Activated CD4-positive, alpha-beta T cell treated with anti-CD3 and anti-CD28 coated beads, Interleukin-2, amount 10 ng/mL, durations not matched to agents 24 days and 14 days (primary cell): ENCODE data around the gene JPT2. TPM values are rescaled to one million over a fixed set of nuclear protein-coding genes. Genes with fewer than 3 reads are reported as not detected.

ENCODE experiments used
- DNase-seq: peaks from one replicate; pipeline ENCODE4 v3.0.0; 2022
- H3K27ac Mint-ChIP-seq: one replicate; pipeline ENCODE4 v1.8.0; 2022; ENCODE audit warnings: mild to moderate bottlenecking, mixed read lengths
- H3K27me3 Mint-ChIP-seq: one replicate; pipeline ENCODE4 v1.8.0; 2022; ENCODE audit warnings: mixed read lengths
- H3K36me3 Mint-ChIP-seq: one replicate; pipeline ENCODE4 v1.8.0; 2022; ENCODE audit warnings: low read depth, mild to moderate bottlenecking, mixed read lengths
- H3K4me1 Mint-ChIP-seq: one replicate; pipeline ENCODE4 v1.8.0; 2021; ENCODE audit warnings: mixed read lengths
- H3K4me3 Mint-ChIP-seq: one replicate; pipeline ENCODE4 v1.8.0; 2022; ENCODE audit warnings: mild to moderate bottlenecking, moderate library complexity, mixed read lengths
- H3K9me3 Mint-ChIP-seq: one replicate; pipeline ENCODE4 v1.8.0; 2021; ENCODE audit warnings: mixed read lengths
- intact Hi-C: fragments of 100-400 bp; cut with micrococcal nuclease; formaldehyde crosslinking; loops from one replicate; pipeline ENCODE4 v1.15.1; 2023
- total RNA-seq: library from RNA; stranded (reverse); gene quantifications from 2 replicates; pipeline ENCODE4 v1.2.3, GENCODE V29; 2022

Gene JPT2
- total RNA-seq, 1 donor from 2014 or later = 119 TPM

DNA sequence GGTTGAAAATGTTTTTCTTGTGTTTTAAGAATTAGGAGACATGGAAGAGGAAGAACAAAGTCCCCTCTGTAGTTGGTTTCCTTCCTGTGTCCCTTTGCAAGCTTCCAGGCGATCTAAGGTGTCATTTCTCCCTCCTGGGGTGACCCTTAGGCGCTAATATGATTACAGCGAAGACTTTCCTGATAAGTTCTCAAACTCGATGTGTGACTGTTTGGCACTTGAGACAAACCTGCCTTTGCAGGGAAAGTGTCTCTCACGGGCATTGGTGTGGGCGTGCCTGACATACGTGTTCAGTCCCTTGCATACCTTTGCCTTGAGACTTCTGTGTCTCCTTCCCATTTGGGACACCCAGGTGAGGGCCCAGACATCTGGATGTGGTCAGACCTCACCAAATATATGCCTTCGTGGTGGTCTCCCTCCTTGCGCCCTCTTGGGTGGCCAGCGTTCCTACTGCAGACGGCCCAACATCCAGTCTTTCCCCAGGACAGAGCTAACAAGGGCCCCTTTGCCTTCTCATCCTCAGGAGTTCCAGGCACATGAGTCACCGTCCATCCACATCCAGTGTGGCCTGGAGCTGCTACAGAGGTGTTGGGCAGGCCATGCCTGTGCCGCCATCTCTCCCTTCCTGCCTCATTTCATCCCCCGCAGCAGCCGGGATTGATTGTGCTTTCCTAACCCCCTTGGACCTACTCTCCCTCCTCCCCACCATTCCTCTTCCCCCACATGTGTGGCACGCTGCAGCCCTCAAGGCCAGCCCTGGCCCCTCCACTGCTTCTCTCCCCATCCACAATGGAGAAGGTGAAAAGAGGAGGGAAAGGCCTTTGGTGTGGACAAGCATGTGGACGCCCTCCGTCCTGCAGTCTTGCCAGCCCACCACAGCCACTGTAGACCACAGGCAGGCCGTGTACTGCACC, 3.1 kb upstream of the JPT2 start:
- Mint-ChIP-seq H3K9me3 (no peaks in the 10 kb centered on the region), H3K4me3 (no peak overlapping the region), H3K27me3 (no peaks in the 10 kb centered on the region), H3K4me1 (peaks cover 18% of the 10 kb centered on the region), H3K27ac (no peak overlapping the region), H3K36me3 (peaks cover 53% of the 10 kb centered on the region)
- intact Hi-C loops = no loop called here
- DNase-seq = no peak

DNA sequence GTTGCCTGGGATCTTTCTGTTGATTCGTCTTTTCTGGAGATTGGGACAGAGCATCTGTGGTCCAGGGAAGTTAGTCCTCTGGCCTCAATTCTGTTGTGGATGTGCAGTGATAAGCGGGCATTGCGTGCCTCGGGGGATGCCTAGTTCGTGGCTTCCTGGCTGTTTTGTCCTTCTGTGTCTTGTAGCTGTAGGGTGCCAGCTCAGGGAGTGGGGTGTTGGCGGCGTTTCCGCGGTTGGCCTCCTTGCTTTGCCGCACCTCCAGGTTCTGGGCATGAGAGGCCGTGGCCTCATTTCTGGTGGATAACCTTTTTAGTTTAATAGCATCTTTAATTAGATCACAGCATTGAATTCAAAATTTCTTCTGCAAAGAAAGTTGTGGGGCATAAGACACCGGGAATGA, 1.4 kb upstream of the JPT2 start:
- no peak for DNase-seq
- H3K36me3 Mint-ChIP-seq = peaks cover 51% of the 10 kb centered on the region
- peak overlapping the region; percentile 51 for H3K4me3 Mint-ChIP-seq
- peaks cover 32% of the 10 kb centered on the region for H3K4me1 Mint-ChIP-seq
- no peak overlapping the region for H3K27ac Mint-ChIP-seq
- intact Hi-C loops = loop anchor here (2.0 kb wide), 1 partner anchor 94 kb away; the partner anchor contains the start of gene NME3
- H3K9me3 Mint-ChIP-seq = no peaks in the 10 kb centered on the region
- no peaks in the 10 kb centered on the region for H3K27me3 Mint-ChIP-seq

DNA sequence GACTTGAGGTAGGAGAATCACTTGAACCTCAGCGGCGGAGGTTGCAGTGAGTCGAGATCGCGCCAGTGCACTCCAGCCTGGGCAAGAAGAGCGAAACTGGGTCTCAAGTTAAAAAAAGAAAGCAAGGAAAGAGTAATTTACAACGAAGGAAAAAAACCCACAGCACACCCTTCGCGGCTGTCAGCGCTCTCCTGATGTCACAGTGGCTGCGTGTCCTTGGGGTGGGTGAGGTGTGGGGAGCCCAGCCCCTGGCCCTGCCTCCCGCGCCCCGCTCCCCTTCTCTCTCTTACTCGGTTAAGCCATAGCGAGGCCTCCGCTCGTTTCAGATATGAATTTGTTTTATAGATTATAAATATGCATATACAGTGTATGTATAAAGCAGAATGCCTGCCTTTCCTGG, 740 bp upstream of the JPT2 start:
- peaks cover 47% of the 10 kb centered on the region for H3K36me3 Mint-ChIP-seq
- H3K4me1 Mint-ChIP-seq = peaks cover 34% of the 10 kb centered on the region
- H3K9me3 Mint-ChIP-seq = no peaks in the 10 kb centered on the region
- no peaks in the 10 kb centered on the region for H3K27me3 Mint-ChIP-seq
- H3K4me3 Mint-ChIP-seq = peak overlapping the region; percentile 51
- H3K27ac Mint-ChIP-seq = no peak overlapping the region
- no peak for DNase-seq
- intact Hi-C loops = loop anchor here (2.0 kb wide), 1 partner anchor 93 kb away; the partner anchor contains the start of gene NME3

DNA sequence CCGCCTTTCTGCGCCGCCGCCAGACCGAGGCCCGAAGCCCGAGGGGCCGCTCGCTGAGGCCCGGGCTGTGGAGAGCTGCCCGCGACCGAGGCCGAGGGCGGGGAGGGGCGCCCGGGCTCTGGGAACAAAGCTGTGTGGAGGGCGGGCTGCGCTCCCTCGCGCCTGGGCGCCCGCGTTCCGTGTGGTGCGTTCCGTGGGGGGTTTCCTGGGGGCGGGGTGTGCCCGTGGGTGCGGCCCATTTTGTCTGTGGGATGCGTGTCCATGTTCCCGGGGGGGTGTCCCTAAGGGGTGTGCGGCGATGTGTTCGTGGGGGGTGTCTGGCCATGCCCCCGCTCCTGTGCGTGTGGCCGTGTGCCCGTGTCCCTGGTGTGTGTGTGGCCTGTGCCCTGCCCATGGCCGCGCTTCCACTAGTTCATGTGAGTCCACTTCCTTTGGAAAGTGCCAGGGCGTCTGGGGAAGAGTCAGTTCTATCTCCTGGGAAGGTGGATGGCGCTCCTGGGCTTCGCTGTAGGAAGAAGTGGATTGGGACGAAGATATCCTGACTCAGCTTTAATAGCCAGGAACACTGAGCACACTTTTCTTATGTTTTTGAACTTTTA, 520 bp downstream of the JPT2 start:
- H3K4me3 Mint-ChIP-seq = peak overlapping the region; percentile 95
- H3K36me3 Mint-ChIP-seq = peaks cover 40% of the 10 kb centered on the region
- peaks cover 34% of the 10 kb centered on the region for H3K4me1 Mint-ChIP-seq
- no peaks in the 10 kb centered on the region for H3K9me3 Mint-ChIP-seq
- H3K27me3 Mint-ChIP-seq = no peaks in the 10 kb centered on the region
- peak; percentile 84 for DNase-seq
- intact Hi-C loops = loop anchor here (1.0 kb wide), 2 partner anchors 28 to 66 kb away; partner anchors contain the start of genes CRAMP1, IFT140 and MAPK8IP3
- H3K27ac Mint-ChIP-seq = peak overlapping the region; percentile 93

DNA sequence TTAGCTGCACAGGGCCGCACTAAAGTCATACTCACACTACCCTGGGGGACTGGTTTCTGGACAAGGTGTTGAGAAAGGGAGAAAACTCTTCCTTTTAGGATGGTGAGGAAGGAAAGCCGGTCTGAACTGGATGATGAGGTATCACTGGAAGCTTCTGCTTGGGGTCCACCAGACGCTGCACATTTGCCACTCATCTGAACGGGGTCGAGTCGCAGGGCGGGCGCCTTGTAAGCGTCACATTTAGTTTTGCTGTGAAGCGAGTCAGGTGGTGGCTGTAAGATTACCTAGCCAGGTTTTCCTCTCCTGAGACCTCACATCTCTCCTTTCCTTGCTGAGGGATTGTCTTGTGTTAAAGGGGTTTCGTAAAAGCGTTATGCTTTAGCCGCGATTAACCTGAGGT, 2.3 kb downstream of the JPT2 start:
- Mint-ChIP-seq H3K4me1 (peaks cover 34% of the 10 kb centered on the region), H3K36me3 (peaks cover 27% of the 10 kb centered on the region), H3K9me3 (no peaks in the 10 kb centered on the region), H3K27ac (no peak overlapping the region), H3K4me3 (peak overlapping the region; percentile 11), H3K27me3 (no peaks in the 10 kb centered on the region)
- intact Hi-C loops = no loop called here
- no peak for DNase-seq

DNA sequence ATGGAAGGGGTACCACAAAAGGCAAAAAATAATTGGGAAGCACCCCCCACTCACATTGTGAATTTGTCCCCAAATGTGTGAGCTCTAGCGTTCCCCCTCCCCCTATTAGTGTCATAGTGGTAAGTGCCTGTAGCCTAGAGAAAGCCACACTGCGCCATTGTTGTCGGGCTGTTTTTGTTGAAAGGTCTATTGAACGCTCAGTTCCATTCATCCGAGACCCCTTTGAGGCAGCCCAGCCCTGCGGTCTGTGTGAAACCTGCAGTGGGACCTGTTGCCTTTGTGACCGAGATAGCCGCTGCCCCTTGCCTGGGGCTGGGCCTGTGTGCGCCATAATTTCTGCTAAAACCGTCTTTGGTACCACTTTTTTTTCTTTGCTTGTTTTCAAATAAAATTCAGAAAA, 3.0 kb downstream of the JPT2 start:
- intact Hi-C loops = no loop called here
- Mint-ChIP-seq H3K27me3 (no peaks in the 10 kb centered on the region), H3K36me3 (peaks cover 29% of the 10 kb centered on the region), H3K4me3 (no peak overlapping the region), H3K27ac (no peak overlapping the region), H3K4me1 (peaks cover 34% of the 10 kb centered on the region), H3K9me3 (no peaks in the 10 kb centered on the region)
- DNase-seq = no peak

- Mint-ChIP-seq H3K27me3 (no peaks in the 10 kb centered on the region), H3K4me3 (no peak overlapping the region), H3K36me3 (peaks cover 45% of the 10 kb centered on the region), H3K9me3 (no peaks in the 10 kb centered on the region), H3K27ac (no peak overlapping the region), H3K4me1 (peaks cover 9% of the 10 kb centered on the region)
- intact Hi-C loops = no loop called here
- DNase-seq = no peak
Measured at GRCh38 chr16:1687427-1688316, 9.6 kb downstream of the JPT2 start.

GRCh38 chr16:1688807-1689560, 10.9 kb downstream of the JPT2 start:
- intact Hi-C loops = no loop called here
- no peak for DNase-seq
- Mint-ChIP-seq H3K4me1 (peaks cover 9% of the 10 kb centered on the region), H3K4me3 (no peak overlapping the region), H3K27ac (no peak overlapping the region), H3K9me3 (no peaks in the 10 kb centered on the region), H3K27me3 (no peaks in the 10 kb centered on the region), H3K36me3 (peaks cover 52% of the 10 kb centered on the region)

DNA sequence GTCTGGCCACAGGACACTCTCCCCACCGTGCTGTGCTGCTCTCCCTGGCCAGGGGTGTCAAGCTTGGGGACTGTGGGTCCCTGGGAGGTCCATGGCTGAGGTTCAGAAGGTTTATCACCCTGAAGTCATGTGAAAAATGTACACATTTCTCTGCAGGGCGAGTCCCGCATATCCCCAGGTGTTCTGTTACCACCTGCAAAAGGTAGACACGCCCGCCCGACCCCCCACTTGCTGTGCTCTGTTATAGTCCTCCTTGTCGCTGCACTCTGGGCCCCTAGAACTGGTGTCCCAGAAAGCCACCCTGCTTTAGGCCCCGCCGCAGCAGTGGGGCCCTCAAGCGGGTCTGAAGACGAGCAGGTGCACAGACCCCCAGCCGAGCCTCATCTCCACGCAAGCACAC, 11.8 kb downstream of the JPT2 start:
- intact Hi-C loops = no loop called here
- Mint-ChIP-seq H3K4me3 (no peak overlapping the region), H3K27ac (no peak overlapping the region), H3K4me1 (peaks cover 9% of the 10 kb centered on the region), H3K36me3 (peaks cover 58% of the 10 kb centered on the region), H3K9me3 (no peaks in the 10 kb centered on the region), H3K27me3 (no peaks in the 10 kb centered on the region)
- DNase-seq = no peak

GRCh38 chr16:1690810-1691209, 12.7 kb downstream of the JPT2 start:
- no peak for DNase-seq
- H3K9me3 Mint-ChIP-seq = no peaks in the 10 kb centered on the region
- H3K27ac Mint-ChIP-seq = no peak overlapping the region
- peaks cover 9% of the 10 kb centered on the region for H3K4me1 Mint-ChIP-seq
- H3K27me3 Mint-ChIP-seq = no peaks in the 10 kb centered on the region
- intact Hi-C loops = no loop called here
- no peak overlapping the region for H3K4me3 Mint-ChIP-seq
- peaks cover 57% of the 10 kb centered on the region for H3K36me3 Mint-ChIP-seq

GRCh38 chr16:1691276-1691675, 13.2 kb downstream of the JPT2 start:
- intact Hi-C loops = no loop called here
- no peaks in the 10 kb centered on the region for H3K9me3 Mint-ChIP-seq
- H3K27ac Mint-ChIP-seq = no peak overlapping the region
- H3K4me1 Mint-ChIP-seq = peaks cover 9% of the 10 kb centered on the region
- H3K36me3 Mint-ChIP-seq = peaks cover 58% of the 10 kb centered on the region
- no peak overlapping the region for H3K4me3 Mint-ChIP-seq
- DNase-seq = no peak
- H3K27me3 Mint-ChIP-seq = no peaks in the 10 kb centered on the region

DNA sequence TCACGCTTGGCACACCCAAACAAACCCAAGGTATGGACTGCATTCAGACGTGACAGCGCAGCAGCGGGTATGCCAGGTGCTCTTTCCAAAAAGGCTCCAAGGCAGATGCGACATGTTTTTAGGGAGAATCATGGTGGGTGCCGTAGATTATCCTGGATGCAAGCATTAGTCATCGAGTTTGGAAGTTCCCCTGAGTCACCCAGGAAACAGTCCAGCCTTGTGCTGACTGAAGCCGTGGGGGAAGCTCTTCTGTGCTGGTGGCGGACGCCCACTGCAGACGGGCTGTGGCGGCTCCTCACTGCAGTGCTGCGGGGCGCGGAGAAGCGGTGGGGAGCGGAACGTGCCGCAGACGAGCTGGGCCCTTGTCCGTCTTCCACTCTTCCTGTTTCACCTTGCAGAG, 13.9 kb downstream of the JPT2 start:
- intact Hi-C loops = no loop called here
- Mint-ChIP-seq H3K27me3 (no peaks in the 10 kb centered on the region), H3K27ac (no peak overlapping the region)

DNA sequence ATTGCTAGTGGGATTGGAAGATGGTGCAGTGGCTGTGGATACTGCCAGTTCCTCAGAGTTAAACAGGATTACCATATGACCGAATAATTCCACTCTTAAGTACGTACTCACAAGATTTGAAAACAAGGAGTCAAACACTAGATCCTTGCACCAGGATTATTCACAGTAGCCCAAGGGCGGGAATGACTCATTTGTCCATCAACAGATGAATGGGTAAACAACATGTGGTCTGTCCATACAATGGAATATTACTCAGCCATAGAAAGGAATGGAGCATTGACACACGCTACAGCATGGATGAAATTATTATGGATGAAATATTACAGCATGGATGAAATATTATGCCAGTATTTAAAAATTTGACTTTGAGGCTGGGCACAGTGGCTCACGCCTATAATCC, 18.8 kb downstream of the JPT2 start:
- intact Hi-C loops = no loop called here

More for the DNA sequence above, 13.9 kb downstream of the JPT2 start:
- Mint-ChIP-seq H3K9me3 (no peaks in the 10 kb centered on the region), H3K4me3 (no peak overlapping the region), H3K36me3 (peaks cover 62% of the 10 kb centered on the region), H3K4me1 (peaks cover 9% of the 10 kb centered on the region)
- no peak for DNase-seq

More for the DNA sequence above, 18.8 kb downstream of the JPT2 start:
- peaks cover 70% of the 10 kb centered on the region for H3K36me3 Mint-ChIP-seq
- no peaks in the 10 kb centered on the region for H3K27me3 Mint-ChIP-seq
- H3K27ac Mint-ChIP-seq = no peak overlapping the region
- H3K9me3 Mint-ChIP-seq = no peaks in the 10 kb centered on the region
- peaks cover 2% of the 10 kb centered on the region for H3K4me1 Mint-ChIP-seq
- no peak overlapping the region for H3K4me3 Mint-ChIP-seq
- no peak for DNase-seq
